HG02759 (cell line): ENCODE data around the gene ZNF682.
"Not testable (repeated sequence)": the region's sequence is repeated elsewhere in the genome, so short reads cannot be mapped to it uniquely, and the experiment has no call there.

Experiments used
- ATAC-seq: cut with Tn5 transposase; IDR thresholded peaks from one replicate; pipeline ENCODE4 v1.9.1; 2021; ENCODE audit warnings: mild to moderate bottlenecking, moderate library complexity; ENCODE audit not compliant: unreplicated experiment

The ZNF682 gene

DNA sequence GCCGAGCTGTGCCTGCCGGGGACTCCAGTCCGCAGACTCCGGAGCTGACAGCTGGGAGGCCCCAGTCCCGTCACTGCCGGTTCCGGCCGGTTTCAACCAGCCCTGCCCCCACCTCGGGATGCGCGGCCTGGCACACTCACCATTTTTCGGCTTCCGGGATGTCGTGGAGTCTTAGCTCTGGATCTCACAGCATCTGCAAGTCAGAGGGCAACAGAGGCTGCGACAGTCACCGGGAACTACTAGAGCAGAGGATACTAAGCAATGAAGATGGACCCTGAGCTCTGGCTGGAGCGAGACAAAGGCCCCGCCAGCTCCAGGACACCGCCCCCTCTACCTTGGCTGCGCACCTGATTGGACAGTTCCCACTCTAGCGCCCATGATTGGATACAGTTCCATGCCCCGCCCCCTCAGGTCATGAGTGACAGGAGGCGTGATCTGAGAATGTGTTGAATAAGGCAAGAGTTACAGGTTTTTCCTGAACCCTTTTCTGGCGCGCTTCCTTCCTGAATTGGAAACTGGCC is at the start of gene ZNF682:
Gene ZNF682 (minus strand): TSS at position 303 of the 521 bp plus-strand sequence. CDS start 160 bp downstream, at position 143.
- ATAC-seq = peak; percentile 99

GRCh38 chr19:20082876-20083275 is 43.6 kb upstream of the ZNF682 start:
- not testable (repeated sequence) for ATAC-seq

GRCh38 chr19:20082232-20082833 is 43.0 kb upstream of the ZNF682 start:
- not testable (repeated sequence) for ATAC-seq

GRCh38 chr19:20080656-20081055 is 41.4 kb upstream of the ZNF682 start:
- ATAC-seq = no peak

DNA sequence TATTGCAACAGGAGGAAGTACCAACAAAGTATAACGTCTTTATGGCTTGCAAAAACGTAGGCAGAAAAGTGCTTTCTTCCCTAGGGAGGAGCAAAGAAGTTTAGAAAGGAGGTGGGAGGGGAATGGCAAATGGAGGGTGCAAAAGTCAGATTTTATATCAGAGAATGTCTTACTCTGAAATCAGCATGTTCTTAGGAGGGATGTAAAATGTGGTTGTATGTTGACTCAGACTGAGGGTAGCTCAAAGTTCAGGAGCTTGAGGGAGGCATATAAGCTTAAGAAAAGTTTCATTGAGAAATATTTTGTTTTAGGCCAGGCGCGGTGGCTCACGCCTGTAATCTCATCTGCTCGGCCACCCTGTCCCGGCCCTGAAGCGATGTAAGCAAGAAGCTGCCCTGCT is 40.2 kb upstream of the ZNF682 start:
- no peak for ATAC-seq

DNA sequence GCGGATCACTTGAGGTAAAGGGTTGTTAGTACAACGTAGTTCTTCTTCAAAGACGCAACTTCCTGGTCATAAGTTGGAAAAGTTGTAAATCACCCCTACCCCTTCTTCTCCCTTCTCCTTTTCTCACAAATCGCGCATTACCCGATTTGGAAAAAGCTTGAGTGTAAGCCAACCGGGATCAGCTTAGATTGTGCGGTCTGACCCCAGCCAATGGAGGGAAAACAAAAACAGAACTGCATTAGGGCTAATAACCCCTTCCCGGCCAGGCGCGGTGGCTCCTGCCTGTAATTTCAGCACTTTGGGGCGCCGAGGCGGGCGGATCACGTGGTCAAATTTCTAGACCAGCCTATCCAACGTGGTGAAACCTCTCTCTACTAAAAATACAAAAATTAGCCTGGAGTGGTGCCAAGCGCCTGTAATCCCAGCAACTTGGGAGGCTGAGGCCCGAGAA is 39.3 kb upstream of the ZNF682 start:
- ATAC-seq = no peak

DNA sequence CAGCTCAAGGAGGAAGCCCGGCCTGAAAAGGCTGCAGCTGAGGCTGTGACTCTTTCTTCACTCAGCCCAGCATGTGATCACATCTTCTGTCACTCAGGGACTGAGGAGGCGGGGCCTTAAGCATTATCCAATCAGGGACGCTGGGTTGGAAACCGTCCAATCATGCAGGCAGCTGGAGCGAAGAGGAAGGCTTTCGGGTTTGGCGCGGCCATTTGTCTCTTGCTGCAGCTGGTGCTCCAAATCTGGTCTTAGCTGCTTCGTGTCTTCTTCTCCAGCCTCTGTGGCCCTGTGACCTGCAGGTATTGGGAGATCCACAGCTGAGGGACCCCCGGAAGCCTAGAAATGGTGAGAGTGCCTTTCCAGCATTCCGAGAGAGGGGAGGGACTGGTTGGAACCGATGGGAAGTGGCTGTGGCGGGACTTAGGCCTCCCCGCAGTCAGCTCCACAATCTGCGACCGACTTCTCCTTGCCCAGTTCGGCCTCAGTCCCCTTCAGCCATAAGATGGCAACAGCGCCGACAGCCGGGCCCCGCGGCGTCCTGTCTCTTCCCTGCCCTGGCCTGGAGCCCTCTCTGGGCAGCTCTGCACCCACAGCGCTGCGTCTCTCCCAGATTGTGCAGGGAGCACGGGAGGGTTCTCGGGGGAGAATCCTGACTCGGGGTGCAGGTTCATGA is 38.6 kb upstream of the ZNF682 start, which contains the start of gene ZNF90:
Gene ZNF90 (plus strand): TSS at position 210 of the 673 bp plus-strand sequence. CDS start 133 bp downstream, at position 343.
- peak; percentile 95 for ATAC-seq

DNA sequence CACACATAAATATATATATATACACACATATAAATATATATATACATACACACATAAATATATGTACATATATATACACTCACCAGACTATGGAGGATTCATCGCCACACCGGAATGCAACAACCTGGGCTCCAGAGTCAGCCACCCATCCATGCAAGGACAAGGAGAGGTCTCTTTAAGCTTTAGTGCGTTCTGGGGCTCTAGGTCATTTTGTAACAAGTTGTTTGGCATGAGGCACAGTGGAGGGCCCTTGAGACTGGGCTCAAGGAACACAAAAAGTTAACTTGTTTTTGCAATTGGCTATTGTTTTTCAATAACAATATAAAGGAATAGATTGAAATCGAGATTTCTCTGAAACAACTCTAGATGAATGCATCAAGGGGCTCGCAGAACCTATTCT is 33.6 kb upstream of the ZNF682 start:
- ATAC-seq = no peak

DNA sequence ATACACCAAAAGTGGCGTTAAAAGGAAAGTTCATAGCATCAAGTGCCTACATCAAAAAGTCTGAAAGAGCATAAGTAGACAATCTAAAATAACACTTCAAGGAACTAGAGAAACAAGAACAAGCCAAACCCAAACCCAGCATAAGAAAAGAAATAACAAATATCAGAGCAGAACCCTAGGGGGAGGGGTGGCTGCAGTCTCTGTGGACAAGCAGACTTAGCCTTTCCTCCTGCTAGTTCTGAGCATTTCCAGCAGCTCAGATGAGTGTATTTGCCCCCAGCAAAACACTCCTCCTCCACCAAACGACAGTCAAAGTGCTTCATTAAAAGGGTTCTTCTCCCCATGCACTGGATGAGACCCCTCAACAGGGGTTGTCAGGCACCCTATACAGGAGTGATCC is 31.4 kb upstream of the ZNF682 start:
- no peak for ATAC-seq

GRCh38 chr19:20068559-20068958 is 29.3 kb upstream of the ZNF682 start:
- not testable (repeated sequence) for ATAC-seq

DNA sequence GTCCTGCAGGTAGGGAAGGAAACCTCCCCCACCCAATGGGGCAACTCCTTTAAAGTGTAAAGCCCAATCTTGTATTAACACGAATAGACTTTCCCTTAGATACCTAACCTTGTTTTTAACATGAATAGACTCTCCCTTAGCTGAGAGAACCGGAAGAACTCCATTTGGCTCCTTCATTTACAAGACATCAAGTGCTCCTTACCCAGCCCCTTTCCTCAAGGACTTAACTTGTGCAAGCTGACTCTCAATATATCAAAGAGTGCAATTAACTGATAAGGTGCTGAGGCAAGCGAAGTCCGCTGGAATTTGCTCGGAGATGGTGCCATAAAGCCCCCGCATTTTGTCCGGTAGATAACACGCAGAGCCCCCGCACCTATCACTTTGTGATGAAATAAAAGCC is 28.6 kb upstream of the ZNF682 start:
- ATAC-seq = no peak

DNA sequence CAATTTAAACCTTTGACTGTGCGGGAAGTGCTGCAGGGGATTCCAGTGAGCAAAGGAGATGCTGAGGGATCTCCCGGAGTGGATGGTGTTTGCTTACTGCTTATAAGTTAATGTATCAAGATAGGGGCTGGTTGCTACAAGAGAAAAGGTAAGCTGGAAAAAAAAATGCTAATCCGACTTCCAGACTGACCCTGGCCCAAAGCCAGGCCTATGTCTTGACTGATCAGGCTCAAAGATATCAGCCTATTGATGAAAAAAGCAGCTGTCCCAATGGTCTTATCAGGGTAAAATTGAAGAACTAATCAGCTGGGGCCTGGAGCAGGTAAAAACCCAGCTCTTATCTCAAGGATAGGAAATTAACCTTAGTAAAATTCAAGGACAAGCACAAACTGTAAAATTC is 27.6 kb upstream of the ZNF682 start:
- no peak for ATAC-seq

GRCh38 chr19:20060282-20060681 is 21.0 kb upstream of the ZNF682 start:
- ATAC-seq = no peak

- not testable (repeated sequence) for ATAC-seq
Measured at GRCh38 chr19:20058738-20059137, 19.4 kb upstream of the ZNF682 start.

DNA sequence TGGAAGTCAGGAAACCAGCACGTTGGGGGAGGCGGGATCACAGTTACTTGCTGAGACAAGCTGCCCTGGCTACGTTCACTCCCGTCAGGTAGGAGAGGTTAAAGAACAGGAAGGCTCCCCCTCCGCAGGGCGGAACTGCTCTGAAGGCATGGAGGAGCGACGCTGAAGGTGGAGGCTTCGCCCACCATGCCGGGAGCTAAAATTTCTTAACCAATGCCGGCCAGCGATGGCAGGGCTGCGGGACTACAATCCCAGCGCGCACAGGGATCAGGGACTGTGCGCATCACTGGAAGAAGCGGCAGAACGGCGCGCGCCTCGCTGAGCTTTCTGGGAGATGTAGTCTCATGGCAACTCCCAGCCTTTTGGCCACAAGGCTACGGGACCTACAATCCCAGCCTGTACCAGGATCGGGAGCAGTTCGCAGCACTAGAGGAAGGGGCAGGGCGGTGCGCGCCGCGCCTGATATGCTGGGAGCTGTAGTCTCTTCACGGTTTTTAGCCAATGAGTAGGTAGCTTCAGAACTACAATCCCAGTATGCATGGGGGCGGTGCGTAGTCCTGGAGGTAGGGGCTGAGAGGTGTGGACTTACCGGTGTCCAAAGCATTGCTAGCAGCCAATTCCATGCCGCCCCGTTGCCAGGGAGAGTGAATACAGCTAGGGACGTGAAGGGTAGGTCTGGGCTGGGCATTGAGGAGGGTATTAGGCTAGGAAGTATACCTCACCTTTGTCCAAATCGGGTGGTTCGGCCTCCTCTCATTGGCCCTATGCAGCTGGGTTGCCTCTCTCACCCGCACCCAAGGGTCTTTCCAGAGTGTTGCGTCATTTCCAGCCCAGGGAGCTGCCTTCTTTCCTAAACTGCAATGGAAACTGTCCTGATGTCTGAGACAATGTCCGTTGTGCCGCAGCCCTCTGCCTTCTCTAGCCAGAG is 12.8 kb upstream of the ZNF682 start:
- ATAC-seq = peak; percentile 99

GRCh38 chr19:20045742-20046141 is 6.4 kb upstream of the ZNF682 start:
- ATAC-seq = not testable (repeated sequence)

- ATAC-seq = no peak
Measured at GRCh38 chr19:20044663-20045062, 5.4 kb upstream of the ZNF682 start.

DNA sequence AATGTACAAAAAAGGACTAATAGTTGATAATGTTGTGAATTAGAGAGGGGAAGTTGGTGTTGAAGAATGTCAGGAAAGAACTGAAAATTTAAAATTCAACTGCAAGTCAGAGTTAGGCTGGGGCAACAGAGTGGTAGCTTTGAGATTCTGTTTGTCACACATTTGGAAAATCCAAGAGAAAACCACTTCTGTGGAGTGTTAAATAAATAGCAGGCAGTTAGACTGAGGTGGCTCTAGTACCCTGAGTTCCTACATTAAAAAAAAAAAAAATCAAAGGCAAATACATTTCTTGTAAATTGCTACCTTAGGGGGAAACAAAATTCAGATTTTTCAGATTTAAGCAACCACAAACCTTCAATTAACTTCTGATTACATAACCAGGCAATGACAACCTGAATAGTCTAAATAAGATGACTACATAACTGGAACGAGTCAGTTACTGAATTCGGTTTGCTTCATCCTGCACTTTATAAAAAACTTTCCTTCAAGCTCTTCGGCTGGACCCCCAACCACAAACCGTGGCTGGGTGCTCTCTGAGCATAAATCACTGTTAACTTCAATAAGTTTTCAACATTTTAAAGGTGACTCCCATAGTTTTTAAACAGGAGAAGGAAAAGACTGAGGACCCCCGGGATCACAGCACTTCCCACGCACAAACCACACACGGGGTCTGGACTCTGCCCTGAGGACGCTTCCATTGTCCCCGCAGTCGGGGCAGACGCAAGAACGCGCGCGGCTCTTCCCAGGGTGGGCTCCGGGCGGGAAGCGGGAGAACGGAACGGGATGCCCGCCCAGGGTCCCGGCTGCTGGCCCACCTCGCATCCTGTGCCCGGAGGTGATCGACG is 725 bp downstream of the ZNF682 start:
- no peak for ATAC-seq

DNA sequence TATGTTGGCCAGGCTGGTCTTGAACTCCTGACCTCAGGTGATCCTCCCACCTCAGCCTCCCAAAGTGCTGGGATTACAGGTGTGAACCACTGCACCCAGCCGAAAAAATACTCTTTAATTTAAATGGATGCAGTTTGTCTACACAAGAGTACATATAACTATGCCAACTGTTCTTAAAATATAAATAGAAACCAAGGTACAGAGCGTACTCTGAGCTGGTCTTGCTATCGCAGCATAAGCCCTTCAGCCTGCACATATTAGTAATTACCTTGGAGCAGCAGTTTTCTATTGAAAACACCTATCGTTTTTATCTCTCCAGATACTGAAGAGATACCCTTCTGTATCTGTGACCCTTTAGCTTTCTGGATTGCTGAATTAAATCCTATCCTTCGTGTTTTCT is 3.4 kb downstream of the ZNF682 start:
- no peak for ATAC-seq

- no peak for ATAC-seq
Measured at GRCh38 chr19:20028611-20029010, 10.7 kb downstream of the ZNF682 start.
